Measurements from ENCODE around the gene CELF5. TPM values are rescaled to one million over a fixed set of nuclear protein-coding genes. Genes with fewer than 3 reads are reported as not detected.

The CELF5 gene
- total RNA-seq, 4 donors from 2014 or later: not detected

- H3K27ac ChIP-seq: no peak overlapping the region
- DNase-seq (ENCODE audit: low spot score in 2 of 2): no peak
- no peak for TF ChIP-seq EP300 (IDR thresholded peaks at IDR 0.05)
- no peak for TF ChIP-seq POLR2A (IDR thresholded peaks at IDR 0.05)
- no peak for TF ChIP-seq CTCF (IDR thresholded peaks at IDR 0.05)
- no peaks in the 10 kb centered on the region for H3K36me3 ChIP-seq
- WGBS, 2 donors: 39 to 51% methylated on average over 2 of the region's 2 CpGs
- H3K4me3 ChIP-seq: no peak overlapping the region
- peaks cover 0 to 34% of the 10 kb centered on the region in 2 donors for H3K27me3 ChIP-seq
- H3K9me3 ChIP-seq: no peaks in the 10 kb centered on the region
- no peaks in the 10 kb centered on the region for H3K4me1 ChIP-seq
Measured at GRCh38 chr19:3323026-3323425, 98.6 kb downstream of the CELF5 start.

GRCh38 chr19:3323658-3324057 lies 99.2 kb downstream of the CELF5 start:
- no peaks in the 10 kb centered on the region for H3K4me1 ChIP-seq
- WGBS, 2 donors: 39 to 44% methylated on average over 2 of the region's 2 CpGs
- no peaks in the 10 kb centered on the region for H3K36me3 ChIP-seq
- H3K9me3 ChIP-seq: no peaks in the 10 kb centered on the region
- TF ChIP-seq EP300 (IDR thresholded peaks at IDR 0.05) (no peak), CTCF (IDR thresholded peaks at IDR 0.05) (no peak), POLR2A (IDR thresholded peaks at IDR 0.05) (no peak)
- H3K27me3 ChIP-seq: peaks cover 0 to 29% of the 10 kb centered on the region in 2 donors
- DNase-seq (ENCODE audit: low spot score in 2 of 2): no peak
- no peak overlapping the region for H3K27ac ChIP-seq
- H3K4me3 ChIP-seq: no peak overlapping the region

- Histone ChIP-seq H3K27ac (no peak overlapping the region), H3K9me3 (no peaks in the 10 kb centered on the region), H3K27me3 (peaks cover 0 to 23% of the 10 kb centered on the region in 2 donors), H3K4me1 (no peaks in the 10 kb centered on the region), H3K36me3 (no peaks in the 10 kb centered on the region), H3K4me3 (no peak overlapping the region)
- peak; percentile 55 to 69 for DNase-seq (ENCODE audit: low spot score in 2 of 2)
- TF ChIP-seq CTCF (IDR thresholded peaks at IDR 0.05) (peak; percentile 51 to 72 (median 66)), POLR2A (IDR thresholded peaks at IDR 0.05) (no peak)
- WGBS, 2 donors: 34 to 44% methylated on average over 5 of the region's 5 CpGs
Measured at GRCh38 chr19:3324405-3324856, 100.0 kb downstream of the CELF5 start.

GRCh38 chr19:3325451-3325850 lies 101.0 kb downstream of the CELF5 start:
- no peaks in the 10 kb centered on the region for H3K36me3 ChIP-seq
- no peaks in the 10 kb centered on the region for H3K4me1 ChIP-seq

GRCh38 chr19:3328743-3329142 lies 104.3 kb downstream of the CELF5 start:
- Histone ChIP-seq H3K9me3 (no peaks in the 10 kb centered on the region), H3K4me3 (no peak overlapping the region), H3K36me3 (no peaks in the 10 kb centered on the region), H3K27me3 (no peaks in the 10 kb centered on the region), H3K4me1 (peaks cover 0 to 2% (median 0%) of the 10 kb centered on the region in 4 donors), H3K27ac (no peak overlapping the region)
- WGBS, 2 donors: 98% methylated on average over 3 of the region's 3 CpGs
- DNase-seq (ENCODE audit: low spot score in 2 of 2): no peak
- no peak for TF ChIP-seq CTCF (IDR thresholded peaks at IDR 0.05)
- no peak for TF ChIP-seq EP300 (IDR thresholded peaks at IDR 0.05)
- TF ChIP-seq POLR2A (IDR thresholded peaks at IDR 0.05): no peak

More at GRCh38 chr19:3325451-3325850, 101.0 kb downstream of the CELF5 start:
- no peak overlapping the region for H3K4me3 ChIP-seq
- TF ChIP-seq EP300 (IDR thresholded peaks at IDR 0.05) (no peak), CTCF (IDR thresholded peaks at IDR 0.05) (no peak), POLR2A (IDR thresholded peaks at IDR 0.05) (no peak)
- no peaks in the 10 kb centered on the region for H3K9me3 ChIP-seq
- no peak overlapping the region for H3K27ac ChIP-seq
- 89 to 93% methylated on average over 1 of the region's 1 CpG for WGBS, 2 donors
- H3K27me3 ChIP-seq: peaks cover 0 to 13% of the 10 kb centered on the region in 2 donors
- DNase-seq (ENCODE audit: low spot score in 2 of 2): no peak
